ENCODE results near the gene DHX29.

DNA sequence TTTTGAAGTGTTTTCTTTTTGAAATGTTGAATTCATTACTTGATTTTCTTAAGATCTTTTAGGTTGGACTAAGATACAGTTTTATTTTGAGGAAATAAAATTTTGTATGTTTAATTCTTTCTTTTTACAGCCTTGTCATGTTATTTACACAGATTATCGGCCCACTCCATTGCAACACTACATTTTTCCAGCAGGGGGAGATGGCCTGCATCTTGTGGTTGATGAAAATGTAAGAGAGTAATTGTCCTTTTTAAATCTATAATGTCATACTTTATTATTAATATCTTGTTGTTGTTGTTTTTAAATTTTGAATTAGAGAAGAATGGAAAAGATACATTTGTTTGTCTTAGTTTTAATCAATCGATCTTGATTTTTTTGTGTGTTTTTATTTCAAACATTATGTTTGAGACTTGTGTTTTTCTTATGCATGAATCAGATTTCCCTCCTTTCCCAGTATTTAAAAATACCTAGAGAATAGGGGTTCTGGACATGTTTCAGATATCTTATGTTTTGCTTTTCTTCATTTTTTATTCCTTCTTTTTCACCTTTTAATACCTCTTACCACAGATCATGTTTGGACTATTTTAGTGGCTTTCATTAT, 37.0 kb upstream of the DHX29 start:
- TF ChIP-seq CTCF (IDR thresholded peaks at IDR 0.05; ENCODE audit: low read depth, low read length) (peak; percentile 63), POLR2A (IDR thresholded peaks at IDR 0.05; ENCODE audit: extremely low read depth, insufficient read length) (no peak), MYC (IDR thresholded peaks at IDR 0.05; ENCODE audit: low read depth, low read length) (no peak)
